T-helper 1 cell treated with Interleukin-12 subunit alpha and Interleukin-12 subunit beta and Interleukin-4 antibody, amounts not matched to agents 30 μg/mL and 1 μg/mL, for 36 hours (primary cell): ENCODE data around the gene RAB10.

Experiments
- H3K27ac Mint-ChIP-seq: one replicate; pipeline ENCODE4 v1.8.0; 2021; ENCODE audit warnings: mild to moderate bottlenecking, mixed read lengths
- H3K27me3 Mint-ChIP-seq: one replicate; pipeline ENCODE4 v1.8.0; 2021; ENCODE audit warnings: low read depth, mixed read lengths
- H3K36me3 Mint-ChIP-seq: one replicate; pipeline ENCODE4 v1.8.0; 2021; ENCODE audit warnings: low read depth, mixed read lengths
- H3K4me1 Mint-ChIP-seq: one replicate; pipeline ENCODE4 v1.8.0; 2021; ENCODE audit warnings: low read depth, mixed read lengths
- H3K4me3 Mint-ChIP-seq: one replicate; pipeline ENCODE4 v1.8.0; 2021; ENCODE audit warnings: mild to moderate bottlenecking, moderate library complexity, mixed read lengths
- H3K9me3 Mint-ChIP-seq: one replicate; pipeline ENCODE4 v1.8.0; 2021; ENCODE audit warnings: mixed read lengths

Gene RAB10

DNA sequence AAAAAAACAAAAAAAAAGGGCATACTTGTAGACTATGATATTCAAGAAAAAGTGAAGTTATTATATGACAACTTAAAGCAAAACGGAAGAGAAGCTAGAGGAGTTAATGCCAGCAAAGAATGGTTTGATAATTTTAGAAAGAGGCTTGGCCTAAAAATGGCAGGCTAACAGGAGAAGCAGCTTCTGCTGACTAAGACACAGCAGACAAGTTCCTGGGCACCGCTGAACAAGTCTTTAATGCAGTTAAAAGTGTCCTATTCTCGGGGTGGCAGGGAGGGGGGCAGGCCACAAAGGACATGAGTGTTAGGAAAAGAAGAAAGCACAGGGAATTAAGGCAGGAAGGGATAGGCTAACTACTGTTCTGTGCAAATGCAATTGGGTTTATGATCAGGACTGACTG is 88.7 kb downstream of the RAB10 start:
- H3K4me3 Mint-ChIP-seq = no peak overlapping the region
- H3K27me3 Mint-ChIP-seq = no peaks in the 10 kb centered on the region
- no peak overlapping the region for H3K27ac Mint-ChIP-seq
- H3K9me3 Mint-ChIP-seq = no peaks in the 10 kb centered on the region
- H3K36me3 Mint-ChIP-seq = peaks cover 7% of the 10 kb centered on the region
- H3K4me1 Mint-ChIP-seq = peaks cover 10% of the 10 kb centered on the region

DNA sequence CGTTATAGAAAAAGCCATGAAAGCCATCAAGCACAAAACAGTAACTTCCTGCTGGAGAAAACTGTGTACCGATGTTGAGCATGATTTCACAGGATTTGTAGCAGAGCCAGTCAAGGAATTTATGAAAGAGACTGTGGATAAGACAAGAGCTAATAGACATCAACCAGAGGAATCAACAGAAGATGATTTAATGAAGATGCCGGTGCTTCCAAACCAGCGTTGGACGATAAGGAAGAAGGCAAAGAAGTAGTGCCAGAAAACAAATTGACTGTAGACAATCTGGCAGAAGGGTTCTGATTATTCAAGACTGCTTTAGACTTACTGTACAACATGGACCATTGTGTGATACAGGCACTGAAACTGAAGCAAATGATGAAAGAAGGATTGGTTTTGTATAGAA is 89.5 kb downstream of the RAB10 start:
- Mint-ChIP-seq H3K36me3 (peaks cover 7% of the 10 kb centered on the region), H3K27me3 (no peaks in the 10 kb centered on the region), H3K4me3 (no peak overlapping the region), H3K4me1 (peaks cover 10% of the 10 kb centered on the region), H3K9me3 (no peaks in the 10 kb centered on the region), H3K27ac (peak overlapping the region; percentile 64)

DNA sequence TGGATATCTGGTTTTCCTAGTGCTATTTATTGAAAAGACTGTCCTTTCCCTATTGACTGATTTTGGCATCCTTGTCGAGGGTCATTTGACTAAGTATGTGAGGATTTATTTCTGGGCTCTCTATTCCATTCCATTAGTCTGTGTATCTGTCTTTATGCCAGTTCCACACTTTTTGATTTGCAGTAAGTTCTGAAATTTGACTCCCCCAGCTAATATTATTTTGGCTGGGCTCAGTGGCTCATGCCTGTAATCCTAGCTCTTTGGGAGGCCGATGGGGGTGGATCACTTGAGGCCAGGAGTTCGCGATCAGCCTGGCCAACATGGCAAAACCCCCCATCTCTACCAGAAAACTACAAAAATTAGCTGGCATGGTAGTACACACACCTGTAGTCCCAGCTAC is 92.2 kb downstream of the RAB10 start:
- Mint-ChIP-seq H3K4me3 (no peak overlapping the region), H3K9me3 (no peaks in the 10 kb centered on the region), H3K4me1 (peaks cover 16% of the 10 kb centered on the region), H3K36me3 (peaks cover 8% of the 10 kb centered on the region), H3K27ac (no peak overlapping the region), H3K27me3 (no peaks in the 10 kb centered on the region)

DNA sequence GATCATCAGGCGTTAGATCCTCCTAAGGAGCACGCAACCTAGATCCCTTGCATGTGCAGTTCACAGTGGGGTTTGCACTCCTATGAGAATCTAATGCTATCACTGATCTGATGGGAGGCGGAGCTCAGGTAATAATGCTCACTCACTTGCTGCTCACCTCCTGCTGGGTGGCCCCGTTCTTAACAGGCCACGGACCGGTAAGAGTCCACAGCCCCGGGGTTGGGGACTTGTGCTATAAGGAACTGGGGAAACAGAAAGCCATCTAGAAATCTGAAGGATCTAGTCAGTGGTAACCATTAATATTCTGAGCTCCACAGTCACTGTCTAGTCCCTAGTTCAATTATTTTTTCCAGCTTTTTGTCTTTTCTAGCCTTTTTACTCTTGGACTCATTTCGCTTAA is 94.3 kb downstream of the RAB10 start:
- H3K4me1 Mint-ChIP-seq = peaks cover 17% of the 10 kb centered on the region
- H3K4me3 Mint-ChIP-seq = no peak overlapping the region
- peaks cover 5% of the 10 kb centered on the region for H3K36me3 Mint-ChIP-seq
- no peaks in the 10 kb centered on the region for H3K9me3 Mint-ChIP-seq
- H3K27me3 Mint-ChIP-seq = no peaks in the 10 kb centered on the region
- H3K27ac Mint-ChIP-seq = no peak overlapping the region

DNA sequence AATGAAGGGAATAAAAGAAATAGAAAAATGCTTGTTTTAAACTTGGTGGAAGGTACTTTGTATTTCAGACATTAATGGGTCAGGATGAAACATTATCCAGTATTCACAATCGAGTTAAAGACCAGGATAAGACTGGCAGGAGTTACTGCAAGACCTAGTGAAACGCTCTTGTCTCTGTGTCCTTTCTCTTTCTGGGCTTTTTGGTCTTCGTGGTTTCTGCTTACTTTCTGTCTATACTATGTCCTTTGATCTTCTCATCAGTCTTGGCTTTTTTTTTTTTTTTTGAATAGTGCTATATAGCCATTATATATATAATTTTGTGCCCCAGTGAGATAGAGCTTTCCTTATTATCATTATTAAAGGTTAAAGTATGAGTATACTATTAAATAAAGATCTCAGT is 96.9 kb downstream of the RAB10 start:
- Mint-ChIP-seq H3K9me3 (no peaks in the 10 kb centered on the region), H3K4me1 (peaks cover 11% of the 10 kb centered on the region), H3K27ac (no peak overlapping the region), H3K27me3 (no peaks in the 10 kb centered on the region), H3K4me3 (no peak overlapping the region), H3K36me3 (peaks cover 11% of the 10 kb centered on the region)

DNA sequence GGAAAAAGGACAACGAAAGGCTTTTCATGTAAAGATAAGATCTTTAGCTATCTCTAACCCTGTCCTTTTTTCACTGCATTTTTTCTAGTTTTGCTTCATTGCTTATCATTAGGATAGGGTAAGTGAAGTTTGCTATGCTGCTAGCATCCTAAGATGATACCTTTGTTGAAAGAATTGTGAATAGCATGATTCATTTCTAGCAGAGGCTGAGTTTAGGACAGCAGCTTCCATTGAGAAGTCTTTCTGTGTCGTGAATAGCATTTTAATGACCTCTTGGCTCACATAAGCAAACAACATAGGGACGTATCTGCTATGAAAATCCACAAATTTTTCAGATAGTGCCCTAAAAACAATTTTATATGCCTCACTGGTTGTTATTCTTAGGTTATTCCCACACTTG is 102.6 kb downstream of the RAB10 start:
- no peaks in the 10 kb centered on the region for H3K9me3 Mint-ChIP-seq
- peaks cover 2% of the 10 kb centered on the region for H3K4me1 Mint-ChIP-seq
- no peaks in the 10 kb centered on the region for H3K27me3 Mint-ChIP-seq
- no peak overlapping the region for H3K27ac Mint-ChIP-seq
- no peak overlapping the region for H3K4me3 Mint-ChIP-seq
- peaks cover 7% of the 10 kb centered on the region for H3K36me3 Mint-ChIP-seq

DNA sequence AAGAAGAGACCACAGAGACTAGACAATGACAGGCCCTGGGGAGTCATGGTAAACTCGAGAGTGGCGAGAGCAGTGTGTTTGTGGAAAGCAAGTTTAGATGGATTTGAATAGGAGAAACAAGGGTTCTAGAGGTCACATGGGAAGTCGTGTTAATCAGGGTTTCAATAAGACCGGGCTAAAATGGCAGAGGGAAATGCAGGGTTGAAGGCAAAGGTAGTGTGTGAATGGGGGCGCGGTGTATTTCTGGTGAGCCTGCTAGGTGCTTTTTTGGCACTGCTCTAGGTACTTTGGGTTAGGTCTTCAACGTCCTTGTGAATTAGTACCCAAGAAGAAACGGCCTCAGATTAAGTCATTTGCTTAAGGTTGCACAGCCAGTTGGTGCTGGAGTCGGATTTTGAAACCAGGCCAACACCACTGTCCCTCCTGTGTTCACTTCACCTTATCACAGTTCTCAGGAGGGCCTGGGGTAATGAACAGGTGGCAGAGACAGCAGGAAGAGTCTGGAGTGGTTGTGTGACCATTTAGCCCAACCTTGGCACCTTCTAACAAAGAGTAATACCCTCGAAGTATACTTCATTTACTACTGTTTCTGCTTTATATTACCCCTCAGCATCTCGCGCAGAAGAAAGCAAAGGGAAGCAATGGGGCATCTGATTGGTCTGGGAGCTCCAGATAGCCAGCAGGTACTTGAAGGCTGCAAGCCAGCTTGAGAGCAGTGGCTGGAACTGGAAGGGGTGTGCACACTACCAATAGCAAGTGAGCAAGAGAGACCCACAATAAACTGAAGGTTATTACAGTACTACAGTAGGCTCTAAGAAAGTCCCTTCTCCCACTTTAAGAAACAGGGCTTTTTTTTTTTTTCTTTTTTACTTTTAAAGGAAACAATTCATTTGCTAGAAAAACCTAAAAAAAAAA is 105.6 kb downstream of the RAB10 start:
- no peaks in the 10 kb centered on the region for H3K9me3 Mint-ChIP-seq
- no peak overlapping the region for H3K4me3 Mint-ChIP-seq
- no peaks in the 10 kb centered on the region for H3K4me1 Mint-ChIP-seq
- H3K36me3 Mint-ChIP-seq = peaks cover 3% of the 10 kb centered on the region
- no peak overlapping the region for H3K27ac Mint-ChIP-seq
- H3K27me3 Mint-ChIP-seq = no peaks in the 10 kb centered on the region

DNA sequence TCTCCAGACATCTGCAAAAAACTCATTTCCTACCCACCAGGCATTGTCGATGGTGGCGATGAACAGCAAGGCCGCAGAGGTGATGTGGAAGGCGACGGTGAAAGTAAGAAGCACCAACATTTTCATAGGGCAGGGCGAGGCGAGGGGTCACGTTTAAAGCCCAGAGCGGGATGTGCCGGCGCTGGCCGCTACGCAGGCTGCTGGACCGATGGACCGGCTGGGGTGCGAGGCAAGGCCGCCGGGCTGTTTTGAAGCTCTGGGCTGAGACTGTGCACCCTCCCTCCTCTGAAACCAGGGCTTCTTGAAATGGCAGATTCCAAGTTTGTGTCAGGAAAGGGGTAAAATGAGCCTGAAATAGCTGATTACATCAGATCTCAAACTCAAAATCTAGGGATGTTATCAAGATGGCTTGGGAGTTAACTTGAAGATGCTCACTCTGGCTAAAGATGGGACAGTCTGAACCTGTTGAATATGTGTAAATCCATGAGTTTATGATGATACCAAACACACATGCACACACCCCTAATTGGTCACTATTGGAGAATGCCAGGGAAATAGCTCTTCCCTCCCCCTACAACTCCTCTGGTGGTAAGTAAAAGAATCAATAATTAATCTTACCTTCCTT is 107.4 kb downstream of the RAB10 start:
- peaks cover 3% of the 10 kb centered on the region for H3K27me3 Mint-ChIP-seq
- no peak overlapping the region for H3K27ac Mint-ChIP-seq
- H3K4me3 Mint-ChIP-seq = no peak overlapping the region
- peaks cover 2% of the 10 kb centered on the region for H3K4me1 Mint-ChIP-seq
- no peaks in the 10 kb centered on the region for H3K36me3 Mint-ChIP-seq
- no peaks in the 10 kb centered on the region for H3K9me3 Mint-ChIP-seq

DNA sequence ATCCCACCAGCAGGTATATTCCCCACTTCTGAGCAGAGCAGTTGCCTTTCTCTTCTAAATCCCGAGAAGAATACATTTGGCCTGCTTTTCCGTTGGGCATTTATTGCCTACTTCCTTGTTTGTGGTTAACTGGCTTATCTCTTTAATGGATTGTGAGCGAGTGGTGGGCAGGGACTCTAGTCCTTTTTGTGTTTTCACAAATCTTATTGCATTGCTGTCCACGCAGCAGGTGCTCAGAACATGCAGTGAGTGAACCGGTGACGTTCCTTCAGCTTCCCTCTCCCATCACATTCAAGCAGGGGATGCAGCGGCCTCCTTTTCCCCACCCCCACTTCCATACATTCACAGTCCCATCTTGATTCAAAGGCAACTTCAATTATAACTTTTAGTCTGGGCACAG is 110.1 kb downstream of the RAB10 start:
- H3K4me3 Mint-ChIP-seq = no peak overlapping the region
- H3K27ac Mint-ChIP-seq = no peak overlapping the region
- peaks cover 2% of the 10 kb centered on the region for H3K4me1 Mint-ChIP-seq
- H3K27me3 Mint-ChIP-seq = peaks cover 9% of the 10 kb centered on the region
- no peaks in the 10 kb centered on the region for H3K36me3 Mint-ChIP-seq
- H3K9me3 Mint-ChIP-seq = no peaks in the 10 kb centered on the region

DNA sequence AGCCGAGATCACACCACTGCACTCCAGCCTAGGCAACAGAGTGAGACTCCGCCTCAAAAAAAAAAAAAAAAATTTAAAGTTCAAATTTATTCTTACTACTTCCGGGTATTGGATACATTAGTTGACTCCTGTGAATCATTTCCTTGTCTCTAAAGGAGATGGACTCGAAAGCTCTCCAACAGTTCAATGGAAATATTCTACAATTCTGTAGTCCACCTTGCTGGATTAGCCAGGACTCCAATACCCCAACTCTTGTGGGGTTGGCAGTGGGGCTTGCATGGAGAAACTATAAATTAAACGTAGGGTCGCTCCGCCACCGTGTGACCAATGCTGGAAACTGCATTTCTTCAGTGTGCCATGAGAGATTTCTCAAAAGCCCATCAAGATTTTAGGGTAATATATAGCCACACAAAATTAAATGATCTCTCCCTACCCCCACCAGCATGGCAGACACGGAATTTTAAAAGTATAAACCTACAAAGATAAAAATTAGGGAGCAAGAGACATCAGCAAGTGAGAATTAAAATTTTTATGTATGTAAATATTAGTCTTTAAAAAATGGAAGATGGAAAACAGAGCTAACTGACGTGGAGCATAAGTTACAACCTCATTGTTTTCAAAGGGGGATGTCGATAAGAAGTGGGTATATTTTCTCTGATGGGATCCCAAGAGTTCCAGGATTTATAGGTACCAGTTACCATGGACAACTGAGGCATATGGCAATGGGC is 111.2 kb downstream of the RAB10 start:
- Mint-ChIP-seq H3K36me3 (no peaks in the 10 kb centered on the region), H3K4me3 (no peak overlapping the region), H3K4me1 (peaks cover 2% of the 10 kb centered on the region), H3K27me3 (peaks cover 12% of the 10 kb centered on the region), H3K27ac (no peak overlapping the region), H3K9me3 (no peaks in the 10 kb centered on the region)

DNA sequence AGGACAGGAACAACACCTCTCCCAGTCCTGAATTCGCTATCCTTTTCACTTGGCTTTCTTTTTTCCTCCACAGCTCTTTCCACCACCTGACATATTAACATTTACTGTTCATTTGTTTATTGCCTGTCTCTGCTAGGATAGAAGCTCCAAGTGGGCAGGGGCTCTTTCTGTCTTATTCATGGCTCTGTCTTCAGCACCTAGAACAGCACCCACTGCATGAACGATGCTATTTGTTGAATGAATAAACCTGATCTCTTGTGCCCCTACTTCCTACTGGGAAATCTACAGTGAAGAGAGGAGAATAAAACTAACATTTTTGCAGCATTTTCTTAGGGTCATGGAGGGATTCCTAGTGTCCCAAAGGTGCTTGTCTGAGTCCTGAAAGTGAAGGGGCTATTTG is 114.6 kb downstream of the RAB10 start:
- Mint-ChIP-seq H3K27me3 (peaks cover 31% of the 10 kb centered on the region), H3K4me3 (no peak overlapping the region), H3K27ac (no peak overlapping the region), H3K36me3 (no peaks in the 10 kb centered on the region), H3K9me3 (no peaks in the 10 kb centered on the region), H3K4me1 (peaks cover 2% of the 10 kb centered on the region)

DNA sequence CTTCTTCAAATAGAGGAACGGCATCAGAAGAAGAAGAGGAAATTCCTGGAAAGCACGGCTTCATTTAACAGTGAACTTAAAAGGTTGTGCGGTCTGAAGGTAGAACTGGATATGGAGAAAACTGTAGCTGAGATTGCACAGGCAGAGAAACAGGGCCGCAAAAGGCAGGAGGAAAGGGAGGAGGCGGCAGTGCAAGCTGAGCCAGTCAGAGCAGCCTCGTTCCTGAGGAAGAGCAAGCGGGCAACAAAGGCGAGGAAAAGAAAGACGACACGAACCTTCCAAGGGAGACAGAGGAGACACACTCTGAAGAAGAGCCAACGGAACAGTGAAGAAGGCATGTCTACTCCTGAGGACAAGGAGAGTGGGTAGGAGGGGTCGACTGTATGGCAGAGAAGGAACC is 116.4 kb downstream of the RAB10 start:
- peaks cover 42% of the 10 kb centered on the region for H3K27me3 Mint-ChIP-seq
- H3K36me3 Mint-ChIP-seq = no peaks in the 10 kb centered on the region
- H3K4me1 Mint-ChIP-seq = no peaks in the 10 kb centered on the region
- no peaks in the 10 kb centered on the region for H3K9me3 Mint-ChIP-seq
- no peak overlapping the region for H3K27ac Mint-ChIP-seq
- H3K4me3 Mint-ChIP-seq = no peak overlapping the region

DNA sequence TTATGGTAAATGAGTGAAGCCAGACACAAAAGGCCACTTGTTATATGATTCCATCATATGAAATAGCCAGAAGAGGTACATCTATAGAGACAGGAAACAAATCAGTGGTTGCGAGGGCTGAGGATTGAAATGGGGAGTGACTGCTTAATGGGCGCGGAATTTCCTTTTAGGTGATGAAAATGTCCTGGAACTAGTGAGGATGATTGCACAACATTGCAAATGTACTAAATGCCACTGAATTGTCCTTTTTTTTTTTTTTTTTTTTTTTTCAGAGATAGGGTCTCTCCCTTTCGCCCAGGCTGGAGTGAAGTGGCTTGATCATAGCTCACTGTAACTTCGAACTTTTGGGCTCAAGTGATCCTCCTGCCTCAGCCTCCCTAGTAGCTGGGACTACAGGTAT is 123.7 kb downstream of the RAB10 start:
- H3K4me1 Mint-ChIP-seq = no peaks in the 10 kb centered on the region
- no peak overlapping the region for H3K27ac Mint-ChIP-seq
- no peaks in the 10 kb centered on the region for H3K9me3 Mint-ChIP-seq
- no peaks in the 10 kb centered on the region for H3K36me3 Mint-ChIP-seq
- peaks cover 26% of the 10 kb centered on the region for H3K27me3 Mint-ChIP-seq
- H3K4me3 Mint-ChIP-seq = no peak overlapping the region

DNA sequence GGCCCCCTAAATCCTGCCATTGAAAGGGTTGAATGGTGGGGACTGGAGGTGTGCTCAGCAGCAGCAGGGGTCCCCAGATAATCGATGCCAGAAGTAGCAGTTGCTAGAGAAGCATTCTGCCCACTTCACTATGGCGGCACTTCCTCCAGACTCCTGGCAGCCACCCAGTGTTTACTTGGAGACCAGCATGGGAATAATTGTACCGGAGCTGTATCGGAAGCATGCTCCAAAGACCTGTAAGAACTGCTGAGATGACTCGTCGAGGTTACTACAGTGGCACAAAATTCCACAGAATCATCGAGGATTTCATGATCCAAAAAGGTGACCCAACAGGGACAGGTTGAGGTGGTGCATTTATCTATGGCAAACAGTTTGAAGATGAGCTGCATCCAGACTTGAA is 128.0 kb downstream of the RAB10 start:
- H3K4me3 Mint-ChIP-seq = no peak overlapping the region
- H3K27ac Mint-ChIP-seq = no peak overlapping the region
- H3K4me1 Mint-ChIP-seq = no peaks in the 10 kb centered on the region
- H3K27me3 Mint-ChIP-seq = peaks cover 7% of the 10 kb centered on the region
- no peaks in the 10 kb centered on the region for H3K36me3 Mint-ChIP-seq
- no peaks in the 10 kb centered on the region for H3K9me3 Mint-ChIP-seq

DNA sequence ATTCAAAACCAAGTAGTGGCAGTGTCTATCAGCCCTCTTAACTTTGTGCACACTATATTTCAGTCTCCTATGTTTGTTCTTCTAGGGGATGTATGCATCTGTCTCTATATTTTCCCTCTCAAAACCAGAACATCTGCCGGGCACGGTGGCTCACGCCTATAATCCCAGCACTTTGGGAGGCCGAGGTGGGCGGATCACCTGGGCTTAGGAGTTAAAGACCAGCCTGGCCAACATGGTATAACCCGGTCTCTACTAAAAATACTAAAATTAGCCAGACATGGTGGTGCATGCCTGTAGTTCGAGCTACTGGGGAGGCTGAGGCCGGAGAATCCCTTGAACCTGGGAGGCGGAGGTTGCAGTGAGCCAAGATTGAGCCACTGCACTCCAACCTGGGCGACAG is 129.1 kb downstream of the RAB10 start:
- Mint-ChIP-seq H3K27ac (no peak overlapping the region), H3K27me3 (peaks cover 7% of the 10 kb centered on the region), H3K4me3 (no peak overlapping the region), H3K36me3 (no peaks in the 10 kb centered on the region), H3K4me1 (no peaks in the 10 kb centered on the region), H3K9me3 (no peaks in the 10 kb centered on the region)
